Ovary (tissue), 9 donors: ENCODE measurements around the gene ATXN1. TPM values are rescaled to one million over a fixed set of nuclear protein-coding genes. Genes with fewer than 3 reads are reported as not detected.

Source experiments
- DNase-seq, 5 donors: peaks; one replicate each; pipeline ENCODE4 v3.0.0-alpha.2; 2019 to 2020
- H3K27ac ChIP-seq, 2 donors: fragments of 200-600 bp; one replicate each; pipeline versions ENCODE4 v1.5.1 to v1.8.0; 2019 to 2022
- H3K27me3 ChIP-seq: fragments of 200-600 bp; one replicate; pipeline ENCODE4 v1.8.0; 2022
- H3K36me3 ChIP-seq: fragments of 200-600 bp; sonication (generic); one replicate; pipeline ENCODE4 v1.5.1; 2019
- H3K4me1 ChIP-seq: one replicate; pipeline ENCODE4 v1.8.1; 2013; ENCODE audit warnings: mild to moderate bottlenecking, moderate library complexity; ENCODE audit not compliant: insufficient read depth
- H3K4me3 ChIP-seq: fragments of 200-600 bp; sonication (generic); one replicate; pipeline ENCODE4 v1.5.1; 2017
- H3K9me3 ChIP-seq, 2 donors: fragments of 200-600 bp in 1 of 2; sonication (generic) in 1 of 2; one replicate each; pipeline versions ENCODE4 v1.5.1 to v1.8.1; 2013 to 2019; ENCODE audit warnings: mild to moderate bottlenecking in 1 of 2, moderate library complexity in 1 of 2
- CTCF ChIP-seq, 3 donors: fragments of 450-650 bp in 2 of 3; fragments of 200-600 bp in 1 of 3; IDR thresholded peaks; one replicate each; pipeline versions ENCODE4 v1.5.1 to v1.8.0; 2016 to 2022; ENCODE audit warnings: antibody characterized with exemption in 3 of 3, mild to moderate bottlenecking in 1 of 3
- EP300 ChIP-seq: sonication (generic); formaldehyde crosslinking; IDR thresholded peaks from one replicate; pipeline ENCODE4 v1.6.1; 2017; ENCODE audit warnings: antibody characterized with exemption
- POLR2A ChIP-seq: fragments of 450-650 bp; IDR thresholded peaks from one replicate; pipeline ENCODE4 v1.6.1; 2017; ENCODE audit warnings: antibody characterized with exemption, mild to moderate bottlenecking, moderate library complexity
- WGBS, 3 donors: extraction: QIAGEN DNeasy Blood & Tissue Kit in 1 of 3; methylation state at CpG; one replicate each; pipeline versions ENCODE4 v1.1.5 to v1.1.7; 2013 to 2017; 5-methylcytosine and 5-hydroxymethylcytosine counted together
- intact Hi-C, 4 donors: fragments of 100-400 bp; cut with DNase I; formaldehyde crosslinking; loops; one replicate each; pipeline versions ENCODE4 v1.11.0 to v1.15.1; 2022 to 2023
- polyA plus RNA-seq, 2 donors: library from polyadenylated mRNA; stranded (reverse); fragments of 200-250 nt in 1 of 2; fragments of 350-450 nt in 1 of 2; fragmentation: Illumina TruSeq in 1 of 2; extraction: RNeasy Lipid Tissue Mini Kit (QIAGEN cat#74804) in 1 of 2; gene quantifications; one replicate each; pipeline ENCODE4 v1.2.3, GENCODE V29; 2013 to 2014
- total RNA-seq, 7 donors: library from RNA; depleted of rRNA in 2 of 7; stranded (reverse); fragments of >200 nt in 2 of 7; fragmentation: NEBNext Ultra II Directional in 3 of 7; extraction: Animal tissue kit (Norgen Biotek cat#: 25700) in 3 of 7; gene quantifications; one replicate each; pipeline versions ENCODE4 v1.1.0 to v1.2.4, GENCODE V29; 2016 to 2023
- donor health status: DM: no; HTN: no; CAD: no; lungs with moderate emphysema.
- donor health status: DM: no; HTN: no; CAD: no.
- donor health status: Bipolar disorder and iron deficiency.
- donor health status: DM: yes; HTN: yes; CAD: no.
- donor health status: DM: no; HTN: no; CAD: no.
- donor health status: DM: yes; HTN: yes; CAD: no.

ATXN1 gene
- total and polyA plus RNA-seq, 9 donors: 7.3 to 38.2 (median 30.4) TPM

GRCh38 chr6:16748025-16748319, 13.3 kb downstream of the ATXN1 start:
- Histone ChIP-seq H3K27ac (no peak overlapping the region), H3K36me3 (no peaks in the 10 kb centered on the region), H3K27me3 (no peaks in the 10 kb centered on the region), H3K4me3 (no peak overlapping the region), H3K4me1 (peaks cover 1% of the 10 kb centered on the region), H3K9me3 (no peaks in the 10 kb centered on the region)
- intact Hi-C loops: loop anchor here in 1 of 4 donors (5.0 kb wide), 1 partner anchor 724 kb away; no protein-coding TSS in a partner anchor
- TF ChIP-seq POLR2A (no peak), CTCF (IDR thresholded peaks at IDR 0.05) (no peak), EP300 (no peak)
- no peak for DNase-seq
- WGBS, 3 donors: 74 to 85% (median 76%) methylated on average over 2 of the region's 2 CpGs

- Histone ChIP-seq H3K36me3 (no peaks in the 10 kb centered on the region), H3K27me3 (no peaks in the 10 kb centered on the region), H3K27ac (no peak overlapping the region), H3K4me1 (peaks cover 3% of the 10 kb centered on the region), H3K4me3 (no peak overlapping the region), H3K9me3 (no peaks in the 10 kb centered on the region)
- DNase-seq: no peak
- intact Hi-C loops: loop anchor here in 1 of 4 donors (5.0 kb wide), 1 partner anchor 725 kb away; no protein-coding TSS in a partner anchor
- WGBS, 3 donors: 44 to 50% (median 44%) methylated on average over 13 of the region's 13 CpGs
- no peak for TF ChIP-seq EP300
- TF ChIP-seq CTCF (IDR thresholded peaks at IDR 0.05): no peak
- no peak for TF ChIP-seq POLR2A
Observed at GRCh38 chr6:16747232-16748024, 13.8 kb downstream of the ATXN1 start.

GRCh38 chr6:16746812-16747211, 14.4 kb downstream of the ATXN1 start:
- no peak for DNase-seq
- intact Hi-C loops: loop anchor here in 1 of 4 donors (5.0 kb wide), 1 partner anchor 725 kb away; no protein-coding TSS in a partner anchor
- H3K36me3 ChIP-seq: no peaks in the 10 kb centered on the region
- H3K4me1 ChIP-seq: peaks cover 3% of the 10 kb centered on the region
- TF ChIP-seq POLR2A (no peak), EP300 (no peak), CTCF (IDR thresholded peaks at IDR 0.05) (no peak)
- H3K27me3 ChIP-seq: no peaks in the 10 kb centered on the region
- 86 to 88% (median 87%) methylated on average over 3 of the region's 3 CpGs for WGBS, 3 donors
- H3K4me3 ChIP-seq: no peak overlapping the region
- H3K9me3 ChIP-seq: no peaks in the 10 kb centered on the region
- H3K27ac ChIP-seq: no peak overlapping the region

- Histone ChIP-seq H3K4me3 (no peak overlapping the region), H3K9me3 (no peaks in the 10 kb centered on the region), H3K4me1 (peaks cover 3% of the 10 kb centered on the region), H3K27me3 (no peaks in the 10 kb centered on the region), H3K36me3 (no peaks in the 10 kb centered on the region), H3K27ac (no peak overlapping the region)
- DNase-seq: no peak
- intact Hi-C loops: loop anchor here in 1 of 4 donors (5.0 kb wide), 1 partner anchor 726 kb away; no protein-coding TSS in a partner anchor
- 84 to 89% (median 85%) methylated on average over 3 of the region's 3 CpGs for WGBS, 3 donors
- TF ChIP-seq POLR2A: no peak
- no peak for TF ChIP-seq EP300
- no peak for TF ChIP-seq CTCF (IDR thresholded peaks at IDR 0.05)
Observed at GRCh38 chr6:16746401-16746800, 14.9 kb downstream of the ATXN1 start.
